GM23338 (cell line): ENCODE measurements around the gene STX10. TPM values are rescaled to one million over a fixed set of nuclear protein-coding genes. Genes with fewer than 3 reads are reported as not detected.
"Not testable (repeated sequence)": the region's sequence is repeated elsewhere in the genome, so short reads cannot be mapped to it uniquely, and the experiment has no call there.

Source experiments
- ATAC-seq: fragments of 200-7000 bp; cut with Tn5 transposase; 3 replicates; pipeline ENCODE4 v1.9.1; 2020
- DNase-seq: peaks from one replicate; pipeline ENCODE4 v3.0.0-alpha.2; 2015; ENCODE audit warnings: low spot score
- H2AFZ ChIP-seq: fragments of 200-600 bp; sonication (generic); 2 replicates; pipeline ENCODE4 v1.8.0; 2016; ENCODE audit warnings: antibody characterized with exemption, mild to moderate bottlenecking, moderate library complexity
- H3F3A ChIP-seq: fragments of 200-600 bp; sonication (generic); replicated peaks from 2 replicates; pipeline ENCODE4 v1.8.0; 2017; ENCODE audit warnings: antibody characterized with exemption, mixed run types, low read depth
- H3K27ac ChIP-seq: fragments of 200-600 bp; sonication (generic); 2 replicates; pipeline ENCODE4 v1.6.1; 2016; ENCODE audit warnings: low read depth
- H3K27me3 ChIP-seq: fragments of 200-600 bp; sonication (generic); 2 replicates; pipeline ENCODE4 v1.8.0; 2016; ENCODE audit warnings: mild to moderate bottlenecking, mixed run types, moderate library complexity; ENCODE audit not compliant: insufficient read depth
- H3K36me3 ChIP-seq: fragments of 200-600 bp; sonication (generic); 2 replicates; pipeline ENCODE4 v1.8.0; 2016; ENCODE audit warnings: mild to moderate bottlenecking; ENCODE audit not compliant: insufficient read depth
- H3K4me1 ChIP-seq: fragments of 200-600 bp; sonication (generic); 2 replicates; pipeline ENCODE4 v1.8.0; 2016; ENCODE audit warnings: mild to moderate bottlenecking, moderate library complexity; ENCODE audit not compliant: insufficient read depth
- H3K4me2 ChIP-seq: fragments of 200-600 bp; sonication (generic); 2 replicates; pipeline ENCODE4 v1.7.1; 2017; ENCODE audit warnings: mixed run types
- H3K4me3 ChIP-seq: fragments of 200-600 bp; sonication (generic); 2 replicates; pipeline ENCODE4 v1.6.1; 2016; ENCODE audit warnings: mixed run types
- H3K79me2 ChIP-seq: fragments of 200-600 bp; sonication (generic); replicated peaks from 2 replicates; pipeline ENCODE4 v1.8.0; 2017; ENCODE audit warnings: mild to moderate bottlenecking; ENCODE audit not compliant: insufficient read depth
- H3K9me2 ChIP-seq: fragments of 200-600 bp; sonication (generic); 2 replicates; pipeline ENCODE4 v1.8.0; 2017; ENCODE audit not compliant: insufficient read depth
- H4K20me1 ChIP-seq: fragments of 200-600 bp; sonication (generic); replicated peaks from 2 replicates; pipeline ENCODE4 v1.8.0; 2017; ENCODE audit warnings: mild to moderate bottlenecking; ENCODE audit not compliant: insufficient read depth
- H3K27ac Mint-ChIP-seq: 2 replicates; pipeline ENCODE4 v1.8.0; 2020; ENCODE audit warnings: inconsistent platforms, mild to moderate bottlenecking, moderate library complexity, mixed read lengths
- H3K27me3 Mint-ChIP-seq: 3 replicates; pipeline ENCODE4 v1.8.0; 2022; ENCODE audit warnings: low read depth, mild to moderate bottlenecking, moderate library complexity, mixed read lengths, inconsistent platforms; ENCODE audit not compliant: insufficient read depth, poor library complexity
- H3K36me3 Mint-ChIP-seq: 3 replicates; pipeline ENCODE4 v1.8.0; 2021; ENCODE audit warnings: low read depth, mild to moderate bottlenecking, inconsistent platforms, moderate library complexity, mixed read lengths
- H3K4me1 Mint-ChIP-seq: 3 replicates; pipeline ENCODE4 v1.8.0; 2020; ENCODE audit warnings: mild to moderate bottlenecking, inconsistent platforms, mixed read lengths
- H3K4me3 Mint-ChIP-seq: 3 replicates; pipeline ENCODE4 v1.8.0; 2021; ENCODE audit warnings: moderate library complexity, mild to moderate bottlenecking, inconsistent platforms, mixed read lengths
- H3K9me3 Mint-ChIP-seq: 3 replicates; pipeline ENCODE4 v1.8.0; 2020; ENCODE audit warnings: moderate library complexity, mild to moderate bottlenecking, inconsistent platforms, mixed read lengths
- CREB1 ChIP-seq: fragments of 250-450 bp; sonication (Bioruptor Pico); IDR thresholded peaks from 2 replicates; pipeline ENCODE4 v1.5.0; 2020; ENCODE audit warnings: low read depth, mild to moderate bottlenecking, moderate library complexity
- CTCF ChIP-seq, 2 experiments: fragments of 200-600 bp in 1 of 2; sonication (generic) in 1 of 2; conservative IDR thresholded peaks; 2 replicates each; pipeline versions ENCODE4 v1.5.1 to v1.6.1; 2016 to 2017; ENCODE audit warnings: antibody characterized with exemption in 2 of 2, low read depth in 2 of 2, mild to moderate bottlenecking in 2 of 2, moderate library complexity in 1 of 2
- ETS1 ChIP-seq: IDR thresholded peaks from 2 replicates; pipeline ENCODE4 v1.6.1; 2016; ENCODE audit warnings: antibody characterized with exemption
- JUNB ChIP-seq: IDR thresholded peaks from one replicate; pipeline ENCODE4 v1.6.1; 2016; ENCODE audit warnings: antibody characterized with exemption; ENCODE audit not compliant: unreplicated experiment
- ZNF114 ChIP-seq: fragments of 250-450 bp; sonication (Bioruptor Pico); IDR thresholded peaks from 2 replicates; pipeline ENCODE4 v1.5.0; 2020; ENCODE audit warnings: mild to moderate bottlenecking, moderate library complexity
- polyA plus RNA-seq: library from polyadenylated mRNA; unstranded; fragments of >200 nt; fragmentation: Nextera tagmentation; extraction: Ambion mirVana; gene quantifications from 2 replicates; pipeline ENCODE4 v1.2.1, GENCODE V29; 2016
- total RNA-seq: library from RNA; depleted of rRNA; stranded (reverse); fragments of >200 nt; shearing (Covaris generic); gene quantifications from 2 replicates; pipeline ENCODE4 v1.2.3, GENCODE V29; 2014
- TF ChIP-seq, protein P1 (sequence below): IDR thresholded peaks from one replicate; pipeline ENCODE4 v1.6.1; 2018; ENCODE audit warnings: antibody characterized with exemption; ENCODE audit not compliant: unreplicated experiment

Gene STX10
- total and polyA plus RNA-seq, 2 experiments from 2014 or later, result 42.8 to 55.9 TPM

DNA sequence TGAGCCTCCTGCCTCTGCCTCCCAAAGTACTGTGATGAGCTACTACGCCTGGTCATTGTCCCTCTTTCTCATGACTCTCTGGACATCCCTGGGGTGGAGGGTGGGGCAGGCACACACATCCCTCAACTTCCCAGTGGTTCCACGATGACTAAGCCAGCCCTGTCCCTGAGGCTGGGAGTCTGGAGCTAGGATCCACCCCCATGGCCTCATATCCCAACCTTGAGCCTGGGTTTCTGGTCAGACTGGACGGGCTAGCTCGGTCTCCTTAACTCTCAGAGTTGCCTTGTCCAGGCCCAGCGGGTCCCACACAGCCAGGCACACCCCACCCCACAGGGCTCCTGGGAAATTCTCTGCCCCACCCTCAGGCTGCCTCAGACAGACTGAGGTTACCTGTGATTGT is 19.6 kb upstream of the STX10 start (continued):
- TF ChIP-seq JUNB (no peak), ETS1 (no peak), CTCF (conservative IDR thresholded peaks at IDR 0.05; ENCODE audit: low read depth in 2 of 2) (no peak), ZNF114 (CRISPR knock-in tag) (no peak), CREB1 (CRISPR knock-in tag) (no peak)
- TF ChIP-seq, protein P1, sequence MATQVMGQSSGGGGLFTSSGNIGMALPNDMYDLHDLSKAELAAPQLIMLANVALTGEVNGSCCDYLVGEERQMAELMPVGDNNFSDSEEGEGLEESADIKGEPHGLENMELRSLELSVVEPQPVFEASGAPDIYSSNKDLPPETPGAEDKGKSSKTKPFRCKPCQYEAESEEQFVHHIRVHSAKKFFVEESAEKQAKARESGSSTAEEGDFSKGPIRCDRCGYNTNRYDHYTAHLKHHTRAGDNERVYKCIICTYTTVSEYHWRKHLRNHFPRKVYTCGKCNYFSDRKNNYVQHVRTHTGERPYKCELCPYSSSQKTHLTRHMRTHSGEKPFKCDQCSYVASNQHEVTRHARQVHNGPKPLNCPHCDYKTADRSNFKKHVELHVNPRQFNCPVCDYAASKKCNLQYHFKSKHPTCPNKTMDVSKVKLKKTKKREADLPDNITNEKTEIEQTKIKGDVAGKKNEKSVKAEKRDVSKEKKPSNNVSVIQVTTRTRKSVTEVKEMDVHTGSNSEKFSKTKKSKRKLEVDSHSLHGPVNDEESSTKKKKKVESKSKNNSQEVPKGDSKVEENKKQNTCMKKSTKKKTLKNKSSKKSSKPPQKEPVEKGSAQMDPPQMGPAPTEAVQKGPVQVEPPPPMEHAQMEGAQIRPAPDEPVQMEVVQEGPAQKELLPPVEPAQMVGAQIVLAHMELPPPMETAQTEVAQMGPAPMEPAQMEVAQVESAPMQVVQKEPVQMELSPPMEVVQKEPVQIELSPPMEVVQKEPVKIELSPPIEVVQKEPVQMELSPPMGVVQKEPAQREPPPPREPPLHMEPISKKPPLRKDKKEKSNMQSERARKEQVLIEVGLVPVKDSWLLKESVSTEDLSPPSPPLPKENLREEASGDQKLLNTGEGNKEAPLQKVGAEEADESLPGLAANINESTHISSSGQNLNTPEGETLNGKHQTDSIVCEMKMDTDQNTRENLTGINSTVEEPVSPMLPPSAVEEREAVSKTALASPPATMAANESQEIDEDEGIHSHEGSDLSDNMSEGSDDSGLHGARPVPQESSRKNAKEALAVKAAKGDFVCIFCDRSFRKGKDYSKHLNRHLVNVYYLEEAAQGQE, result no peak

DNA sequence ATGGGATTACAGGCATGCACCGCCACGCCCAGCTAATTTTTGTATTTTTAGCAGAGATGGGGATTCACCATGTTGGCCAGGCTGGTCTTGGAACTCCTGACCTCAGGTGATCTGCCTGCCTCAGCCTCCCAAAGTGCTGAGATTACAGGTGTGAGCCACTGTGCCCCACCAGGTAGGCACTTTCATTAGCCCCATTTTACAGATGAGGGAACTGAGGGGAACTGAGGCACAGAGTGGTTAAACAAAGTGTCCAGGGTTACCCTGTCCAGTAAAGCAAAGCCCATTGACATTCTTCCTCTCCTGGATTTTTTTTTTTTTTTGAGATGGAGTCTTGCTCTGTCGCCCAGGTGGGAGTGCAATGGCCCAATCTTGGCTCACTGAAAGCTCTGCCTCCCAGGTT is 16.0 kb upstream of the STX10 start:
- Histone ChIP-seq H3K79me2 (peaks cover 19% of the 10 kb centered on the region), H3K4me1 (peaks cover 65% of the 10 kb centered on the region), H3K4me2 (peak overlapping the region; percentile 77; the same call in 1 of the 2 replicates), H3K27ac (peak overlapping the region; percentile 100), H3F3A (peaks cover 36% of the 10 kb centered on the region)
- not testable (repeated sequence) for H3K4me3 ChIP-seq, H4K20me1 ChIP-seq, H3K36me3 ChIP-seq, ATAC-seq, H3K4me3 Mint-ChIP-seq, H3K9me3 Mint-ChIP-seq, H3K27me3 ChIP-seq, H2AFZ ChIP-seq, H3K9me2 ChIP-seq, DNase-seq
- Mint-ChIP-seq H3K36me3 (peaks cover 15% of the 10 kb centered on the region), H3K27ac (peak overlapping the region; percentile 65; the same call in 1 of the 2 replicates), H3K27me3 (peaks cover 14% of the 10 kb centered on the region), H3K4me1 (peaks cover 43% of the 10 kb centered on the region)
